GM19240 (cell line): ENCODE data around the gene NFASC.

Experiments used
- DNase-seq: peaks from one replicate; pipeline ENCODE4 v3.0.0; 2011; ENCODE audit warnings: low spot score; ENCODE audit not compliant: insufficient read length

NFASC gene

GRCh38 chr1:204870160-204870912, at the start of gene NFASC:
Gene NFASC, plus strand, starts transcription at chr1:204870862. Its CDS starts 73,454 bp downstream, at chr1:204944316.
- no peak for DNase-seq

DNA sequence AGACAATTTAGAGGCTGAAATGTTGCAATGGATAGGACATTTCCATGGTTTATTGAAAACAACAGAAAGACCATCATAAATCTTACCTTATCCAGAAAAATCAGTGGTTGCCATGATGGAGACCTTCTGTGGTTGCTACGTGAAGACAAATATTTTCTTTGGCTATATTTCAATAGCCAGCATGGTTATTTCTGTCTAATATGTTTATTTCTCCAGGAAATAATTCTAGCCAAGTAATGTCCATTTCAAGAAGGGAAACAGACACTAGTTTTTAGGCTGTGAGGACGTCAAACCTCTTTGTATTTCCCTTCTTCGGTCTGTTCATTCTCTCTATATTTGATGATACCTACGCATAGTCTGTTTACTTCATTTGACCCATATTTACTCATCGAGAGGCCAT, 49.2 kb upstream of the NFASC start:
- no peak for DNase-seq

- DNase-seq: no peak
These were observed 48.7 kb upstream of the NFASC start for GRCh38 chr1:204821924-204822323.

DNA sequence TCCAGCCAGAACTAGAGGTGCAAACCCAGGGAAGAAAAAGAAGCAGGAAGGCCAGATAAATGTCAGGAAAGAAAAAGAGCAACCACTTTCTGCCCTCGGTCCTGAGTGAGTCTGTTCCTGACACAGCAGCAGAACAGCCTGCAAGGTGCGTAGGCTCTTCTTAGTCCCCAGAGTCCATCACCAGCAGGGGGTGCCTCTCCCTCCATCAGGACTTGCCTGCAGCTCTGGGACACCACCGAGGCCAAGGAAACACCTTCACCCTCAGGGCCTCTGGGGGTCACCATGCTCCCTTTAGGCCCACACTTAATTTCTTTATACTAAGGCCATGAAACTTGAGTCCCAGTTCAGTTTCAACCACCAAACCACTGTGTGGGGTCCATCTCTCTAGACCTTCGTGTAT, 43.7 kb upstream of the NFASC start:
- peak; percentile 52 for DNase-seq

DNA sequence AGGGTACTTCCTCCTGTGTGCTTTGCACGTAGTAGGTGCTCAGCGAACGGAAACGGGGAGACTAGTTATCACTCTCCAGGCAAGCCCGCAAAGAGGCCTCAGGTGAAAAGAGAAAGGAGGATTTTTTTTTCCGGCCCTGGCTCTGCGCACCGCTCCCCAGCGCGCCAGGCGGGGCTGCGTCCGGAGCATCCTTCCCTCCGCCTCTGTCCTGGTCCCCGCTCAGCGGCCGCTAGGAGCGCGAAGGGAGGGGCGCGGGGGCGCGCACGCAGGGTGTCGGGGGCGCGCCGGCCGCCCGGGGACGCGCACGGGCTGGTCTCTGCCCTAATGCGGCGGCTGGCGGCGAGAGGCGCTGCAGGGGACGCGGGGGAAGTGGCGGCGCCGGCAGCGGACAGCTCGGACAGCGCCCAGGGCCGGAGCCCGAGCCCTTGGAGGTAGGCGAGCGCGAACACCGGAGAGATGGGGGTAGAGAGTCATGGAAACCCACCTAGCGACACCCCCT, 42.3 kb upstream of the NFASC start:
- no peak for DNase-seq

DNA sequence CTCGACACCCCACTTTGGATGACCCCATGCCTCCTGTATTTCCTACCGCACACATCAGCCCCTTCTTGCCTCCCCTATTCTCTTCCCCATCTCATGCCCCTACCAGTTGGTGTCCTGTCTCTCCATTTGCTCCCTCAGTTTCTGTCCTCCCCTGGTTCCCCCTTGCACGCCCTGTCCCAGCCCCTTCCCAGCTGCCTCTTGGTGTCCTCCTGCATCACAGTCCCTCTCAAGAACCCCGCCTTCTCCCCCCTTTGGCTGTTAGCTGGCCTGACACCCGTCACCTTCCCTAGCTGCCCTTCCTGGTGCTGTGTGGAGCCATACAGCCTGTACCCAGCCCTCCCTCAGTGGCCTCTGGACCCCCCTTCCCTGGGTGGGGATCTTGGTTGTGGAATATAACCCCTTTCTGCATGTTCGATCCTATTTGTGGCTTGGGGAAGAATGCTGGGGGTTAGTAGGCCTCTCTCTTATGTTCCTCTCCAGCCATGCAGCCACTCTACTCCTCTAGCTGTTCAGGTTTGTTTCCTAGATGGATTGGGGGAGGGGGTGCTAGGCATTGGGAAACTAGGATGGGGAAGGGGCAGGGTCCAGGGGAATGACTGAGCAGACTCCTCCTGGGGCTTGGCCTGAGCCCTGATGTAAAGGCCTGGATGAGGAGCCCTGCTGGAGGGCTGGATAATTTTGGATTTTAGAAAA, 41.4 kb upstream of the NFASC start:
- no peak for DNase-seq

DNA sequence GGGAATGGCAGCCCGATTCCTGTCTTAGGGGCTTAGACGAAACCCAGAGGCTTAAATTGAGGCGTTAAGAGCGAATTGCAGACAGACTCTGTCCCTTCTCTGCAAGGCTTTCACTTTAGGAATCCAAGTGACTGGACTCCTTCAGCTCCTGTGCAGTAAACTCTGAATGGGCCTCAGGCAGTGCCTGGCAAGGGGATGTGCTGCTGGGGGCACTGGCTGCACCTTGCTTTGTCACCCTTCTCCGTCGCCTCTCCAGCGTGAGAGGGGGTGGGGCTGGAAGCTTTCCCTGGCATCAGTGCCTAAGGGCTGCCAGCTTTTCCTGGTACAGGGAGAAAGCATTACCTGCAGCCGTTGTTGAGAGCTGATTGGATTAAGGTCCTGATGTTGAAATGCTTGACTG, 39.9 kb upstream of the NFASC start:
- DNase-seq: no peak

DNA sequence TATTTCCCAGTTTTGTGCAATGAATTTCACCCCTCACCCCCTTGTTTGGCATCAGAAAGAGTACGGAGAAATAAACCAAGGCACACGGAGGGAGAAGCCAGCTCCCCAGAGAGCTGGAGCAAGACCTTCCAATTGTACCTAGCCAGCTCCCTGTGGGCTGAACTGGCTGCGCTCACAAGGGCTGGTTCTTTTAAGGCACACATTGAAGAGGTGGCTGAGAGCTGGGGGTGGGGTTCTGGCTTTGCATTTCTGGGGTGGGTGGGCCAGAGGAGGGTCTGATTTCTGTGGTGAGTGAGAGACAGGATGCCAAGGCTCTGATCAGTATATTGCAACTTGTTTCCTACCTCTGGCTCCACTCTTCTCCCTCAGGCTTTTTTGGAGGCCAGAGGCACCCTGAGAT, 39.5 kb upstream of the NFASC start:
- no peak for DNase-seq

GRCh38 chr1:204834336-204834735, 36.3 kb upstream of the NFASC start:
- DNase-seq: no peak

DNA sequence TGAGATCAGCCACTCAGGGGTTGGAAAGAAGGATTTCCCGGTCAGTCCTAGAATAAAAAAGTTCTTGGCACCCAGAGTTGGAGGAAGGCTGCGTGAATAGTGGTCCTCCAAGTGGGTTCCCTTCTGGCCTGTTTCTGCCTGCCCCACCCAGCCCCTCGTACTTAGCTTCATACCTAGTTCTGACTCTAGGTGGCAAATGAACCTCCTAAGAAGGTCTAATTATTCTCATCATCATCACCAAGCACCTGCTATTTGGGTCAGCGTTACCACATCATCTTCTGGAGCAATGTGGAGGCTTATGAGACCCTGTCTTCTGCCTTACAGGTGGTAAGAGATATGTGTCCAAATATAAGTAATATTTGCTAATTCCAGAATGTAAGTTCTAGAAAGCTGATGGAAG, 35.9 kb upstream of the NFASC start:
- no peak for DNase-seq

- DNase-seq: no peak
These were observed 34.9 kb upstream of the NFASC start for GRCh38 chr1:204835737-204836136.

DNA sequence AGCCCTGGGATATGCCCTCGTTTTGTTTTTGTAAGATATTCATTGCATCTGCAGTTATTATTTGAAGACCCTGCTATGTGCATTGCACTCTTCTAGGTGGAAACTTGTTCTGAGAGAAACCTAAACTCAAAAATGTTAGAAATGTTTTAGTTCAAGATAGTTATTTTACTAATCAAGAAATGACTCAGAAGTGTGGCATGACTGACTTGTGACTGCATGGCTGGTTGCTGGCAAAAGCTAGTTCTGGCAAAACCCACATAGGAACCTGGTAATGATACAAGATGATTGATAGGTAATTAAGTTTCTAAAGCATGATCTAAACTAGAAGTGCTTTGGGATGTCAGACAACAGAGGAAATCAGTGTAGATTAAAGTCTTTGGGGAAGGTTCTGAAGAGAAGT, 33.8 kb upstream of the NFASC start:
- DNase-seq: no peak

DNA sequence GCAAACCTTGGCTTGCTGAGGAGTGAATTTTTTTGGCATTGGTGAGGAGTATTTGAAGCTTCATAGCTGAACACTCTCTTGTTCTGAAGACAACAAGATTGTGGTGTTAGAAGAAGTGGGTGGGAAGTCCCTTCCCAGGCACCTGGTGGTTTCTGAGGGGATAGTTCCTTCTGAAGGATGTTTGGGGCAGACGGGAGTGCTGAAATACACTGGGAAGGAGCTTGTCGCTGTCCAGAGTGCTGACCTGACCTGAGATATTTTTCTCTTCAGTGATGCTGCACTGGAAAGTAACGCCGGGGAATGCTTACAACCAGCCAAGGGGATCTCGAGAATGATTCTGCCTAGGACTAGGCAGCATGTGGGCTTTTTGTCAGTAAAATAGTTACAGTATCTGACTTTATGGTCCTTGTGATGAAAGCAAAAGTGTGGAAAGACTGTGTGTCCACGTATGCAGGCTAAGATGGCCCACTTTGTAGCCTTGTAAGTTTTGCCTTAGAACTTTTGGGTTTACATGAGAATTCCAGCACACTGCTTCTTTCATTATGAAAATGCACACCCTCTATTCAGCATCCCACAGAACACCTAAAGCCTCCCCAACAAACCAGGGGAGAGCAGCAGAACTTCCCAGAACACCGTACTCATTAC, 33.1 kb upstream of the NFASC start:
- no peak for DNase-seq

GRCh38 chr1:204841316-204841715, 29.3 kb upstream of the NFASC start:
- no peak for DNase-seq

DNA sequence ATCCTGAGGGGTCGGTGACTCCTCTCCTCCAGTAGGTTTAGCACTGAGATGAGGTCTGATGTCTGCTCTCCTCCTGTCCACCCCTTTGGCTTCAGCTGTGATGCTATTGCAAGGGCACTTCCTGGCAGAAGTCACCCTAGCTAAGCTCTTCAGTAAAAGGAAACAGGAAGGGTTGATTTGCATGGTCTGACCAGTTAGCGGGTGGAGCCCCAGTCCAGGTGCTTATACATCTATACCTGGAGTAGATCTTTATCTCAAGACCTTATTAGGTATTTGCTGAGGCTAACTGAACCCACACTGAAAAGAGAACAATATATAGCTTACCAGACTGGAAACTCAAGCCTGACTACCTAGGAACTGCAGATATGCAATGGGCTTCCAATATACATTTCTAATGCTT, 28.9 kb upstream of the NFASC start:
- DNase-seq: no peak

- DNase-seq: no peak
These were observed 28.3 kb upstream of the NFASC start for GRCh38 chr1:204842369-204842768.

GRCh38 chr1:204842892-204843291, 27.8 kb upstream of the NFASC start:
- no peak for DNase-seq

GRCh38 chr1:204846546-204846945, 24.1 kb upstream of the NFASC start:
- no peak for DNase-seq

GRCh38 chr1:204848579-204848978, 22.1 kb upstream of the NFASC start:
- DNase-seq: no peak

DNA sequence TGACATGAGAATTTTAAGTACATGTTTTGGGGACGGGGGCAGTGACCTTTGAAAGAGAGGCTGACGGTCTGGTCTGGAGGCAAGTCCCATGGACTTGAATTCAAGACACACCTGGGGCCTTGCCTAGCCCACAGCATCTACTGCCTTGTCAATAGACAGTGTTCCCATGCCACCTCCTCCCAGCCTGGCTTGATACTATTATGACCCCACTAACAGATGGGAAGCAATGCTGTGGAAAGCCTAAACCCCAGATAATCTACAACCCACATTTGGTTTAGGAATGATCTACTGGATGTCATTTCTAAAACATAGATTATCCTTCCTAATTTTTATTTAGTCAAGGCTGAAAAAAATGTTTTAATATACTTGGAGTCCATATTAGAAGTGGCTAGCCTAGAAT, 17.8 kb upstream of the NFASC start:
- DNase-seq: no peak

DNA sequence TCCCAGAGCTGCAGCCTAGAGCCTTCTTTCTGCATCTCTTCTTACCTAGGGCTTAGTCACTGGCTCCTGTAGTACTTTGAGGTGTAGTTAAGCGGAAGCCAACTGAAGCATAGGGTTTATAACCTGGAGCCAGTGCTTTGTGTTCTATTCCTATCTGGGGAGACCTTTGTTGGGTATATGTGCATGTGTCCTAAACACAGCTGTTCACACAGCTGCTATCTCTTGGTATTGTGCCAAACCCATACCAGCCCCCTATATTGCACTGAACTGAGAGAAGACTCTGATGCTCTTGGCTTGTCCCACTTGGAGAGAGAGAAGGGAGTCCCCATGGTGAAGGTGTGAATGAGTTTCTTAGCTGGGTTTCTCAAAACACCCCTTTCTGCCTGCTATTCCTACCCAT, 17.2 kb upstream of the NFASC start:
- no peak for DNase-seq

DNA sequence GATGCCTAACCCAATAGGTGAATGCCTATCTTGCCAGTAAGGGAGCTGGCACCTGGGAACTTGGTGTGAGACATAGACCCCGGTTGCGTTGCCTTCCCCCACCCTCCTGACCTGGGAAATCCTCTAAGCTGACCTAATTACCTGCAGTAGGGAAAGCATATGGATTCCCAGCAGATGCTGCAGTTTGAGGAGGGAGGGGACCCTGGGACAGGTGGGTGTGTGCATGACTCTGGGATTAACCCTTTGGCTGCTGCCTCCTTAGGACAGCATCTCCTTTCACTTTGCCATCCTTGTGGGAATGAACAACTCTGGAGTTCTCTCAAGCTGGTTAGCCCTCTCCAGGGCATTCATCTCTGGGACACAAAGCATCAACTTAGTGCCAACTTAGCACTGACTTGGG, 16.4 kb upstream of the NFASC start:
- no peak for DNase-seq
